ENCODE results near the gene TYSND1.

DNA sequence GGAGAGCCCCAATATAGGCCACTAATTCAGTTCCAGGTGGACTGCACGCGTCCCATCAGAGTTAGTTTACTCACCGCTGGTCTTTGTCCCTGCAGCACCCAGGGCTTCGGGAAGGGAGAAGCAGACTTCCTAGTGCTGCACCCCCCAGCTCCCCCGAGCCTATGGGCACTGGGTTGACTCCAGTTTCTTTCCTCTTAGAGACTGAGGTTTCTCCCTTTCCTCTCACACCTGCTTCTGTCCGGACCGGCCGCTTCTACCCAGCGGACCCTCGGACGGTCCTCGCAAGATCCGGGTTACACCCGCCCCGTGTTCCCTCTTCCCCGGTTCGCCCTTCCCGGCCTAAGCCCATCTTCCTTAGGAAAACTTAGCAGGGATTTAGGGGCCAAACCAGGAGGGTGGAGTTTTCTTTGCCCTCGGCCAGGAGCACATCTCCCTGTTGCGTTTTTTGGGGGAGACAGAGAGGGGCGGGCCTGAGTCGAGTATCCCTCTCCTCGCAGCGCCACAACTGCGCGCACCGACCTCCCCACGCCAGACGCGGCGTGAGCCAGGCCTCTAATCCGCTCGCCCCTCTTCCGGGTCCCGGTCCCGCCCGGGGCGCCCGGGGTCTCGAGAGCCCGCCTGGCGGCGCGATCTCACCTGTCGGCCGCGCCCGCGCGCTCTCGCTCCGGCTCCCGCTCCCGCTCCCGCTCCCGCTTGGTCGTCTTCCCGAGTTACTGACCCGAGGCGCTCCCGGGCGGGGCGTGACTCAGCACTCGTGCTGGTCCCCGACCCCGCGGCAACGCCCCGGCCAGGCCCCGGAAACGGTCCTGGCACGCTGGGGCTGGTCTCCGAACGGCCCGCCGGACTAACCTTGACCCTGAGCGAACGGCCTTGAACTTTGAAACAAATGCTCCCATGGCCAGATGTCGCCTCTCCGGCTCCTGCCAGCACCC is 14.1 kb downstream of the TYSND1 start, which contains the start of gene AIFM2:
- TF ChIP-seq, protein P1, sequence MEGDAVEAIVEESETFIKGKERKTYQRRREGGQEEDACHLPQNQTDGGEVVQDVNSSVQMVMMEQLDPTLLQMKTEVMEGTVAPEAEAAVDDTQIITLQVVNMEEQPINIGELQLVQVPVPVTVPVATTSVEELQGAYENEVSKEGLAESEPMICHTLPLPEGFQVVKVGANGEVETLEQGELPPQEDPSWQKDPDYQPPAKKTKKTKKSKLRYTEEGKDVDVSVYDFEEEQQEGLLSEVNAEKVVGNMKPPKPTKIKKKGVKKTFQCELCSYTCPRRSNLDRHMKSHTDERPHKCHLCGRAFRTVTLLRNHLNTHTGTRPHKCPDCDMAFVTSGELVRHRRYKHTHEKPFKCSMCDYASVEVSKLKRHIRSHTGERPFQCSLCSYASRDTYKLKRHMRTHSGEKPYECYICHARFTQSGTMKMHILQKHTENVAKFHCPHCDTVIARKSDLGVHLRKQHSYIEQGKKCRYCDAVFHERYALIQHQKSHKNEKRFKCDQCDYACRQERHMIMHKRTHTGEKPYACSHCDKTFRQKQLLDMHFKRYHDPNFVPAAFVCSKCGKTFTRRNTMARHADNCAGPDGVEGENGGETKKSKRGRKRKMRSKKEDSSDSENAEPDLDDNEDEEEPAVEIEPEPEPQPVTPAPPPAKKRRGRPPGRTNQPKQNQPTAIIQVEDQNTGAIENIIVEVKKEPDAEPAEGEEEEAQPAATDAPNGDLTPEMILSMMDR (IDR thresholded peaks at IDR 0.05): no peak
- peak; percentile 60 for TF ChIP-seq POLR2AphosphoS5 (IDR thresholded peaks at IDR 0.05; ENCODE audit: low read depth, low read length)
- TF ChIP-seq, protein P2, sequence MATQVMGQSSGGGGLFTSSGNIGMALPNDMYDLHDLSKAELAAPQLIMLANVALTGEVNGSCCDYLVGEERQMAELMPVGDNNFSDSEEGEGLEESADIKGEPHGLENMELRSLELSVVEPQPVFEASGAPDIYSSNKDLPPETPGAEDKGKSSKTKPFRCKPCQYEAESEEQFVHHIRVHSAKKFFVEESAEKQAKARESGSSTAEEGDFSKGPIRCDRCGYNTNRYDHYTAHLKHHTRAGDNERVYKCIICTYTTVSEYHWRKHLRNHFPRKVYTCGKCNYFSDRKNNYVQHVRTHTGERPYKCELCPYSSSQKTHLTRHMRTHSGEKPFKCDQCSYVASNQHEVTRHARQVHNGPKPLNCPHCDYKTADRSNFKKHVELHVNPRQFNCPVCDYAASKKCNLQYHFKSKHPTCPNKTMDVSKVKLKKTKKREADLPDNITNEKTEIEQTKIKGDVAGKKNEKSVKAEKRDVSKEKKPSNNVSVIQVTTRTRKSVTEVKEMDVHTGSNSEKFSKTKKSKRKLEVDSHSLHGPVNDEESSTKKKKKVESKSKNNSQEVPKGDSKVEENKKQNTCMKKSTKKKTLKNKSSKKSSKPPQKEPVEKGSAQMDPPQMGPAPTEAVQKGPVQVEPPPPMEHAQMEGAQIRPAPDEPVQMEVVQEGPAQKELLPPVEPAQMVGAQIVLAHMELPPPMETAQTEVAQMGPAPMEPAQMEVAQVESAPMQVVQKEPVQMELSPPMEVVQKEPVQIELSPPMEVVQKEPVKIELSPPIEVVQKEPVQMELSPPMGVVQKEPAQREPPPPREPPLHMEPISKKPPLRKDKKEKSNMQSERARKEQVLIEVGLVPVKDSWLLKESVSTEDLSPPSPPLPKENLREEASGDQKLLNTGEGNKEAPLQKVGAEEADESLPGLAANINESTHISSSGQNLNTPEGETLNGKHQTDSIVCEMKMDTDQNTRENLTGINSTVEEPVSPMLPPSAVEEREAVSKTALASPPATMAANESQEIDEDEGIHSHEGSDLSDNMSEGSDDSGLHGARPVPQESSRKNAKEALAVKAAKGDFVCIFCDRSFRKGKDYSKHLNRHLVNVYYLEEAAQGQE (IDR thresholded peaks at IDR 0.05; ENCODE audit: insufficient read depth in 1 of 2, low read depth in 2 of 2, low read length in 1 of 2): no peak

Data from Panc1 (cell line).